ENCODE results near the gene CNTFR. TPM values are rescaled to one million over a fixed set of nuclear protein-coding genes. Genes with fewer than 3 reads are reported as not detected.

CNTFR gene
- total RNA-seq, 1 experiment from 2014 or later, result 0.39 TPM

DNA sequence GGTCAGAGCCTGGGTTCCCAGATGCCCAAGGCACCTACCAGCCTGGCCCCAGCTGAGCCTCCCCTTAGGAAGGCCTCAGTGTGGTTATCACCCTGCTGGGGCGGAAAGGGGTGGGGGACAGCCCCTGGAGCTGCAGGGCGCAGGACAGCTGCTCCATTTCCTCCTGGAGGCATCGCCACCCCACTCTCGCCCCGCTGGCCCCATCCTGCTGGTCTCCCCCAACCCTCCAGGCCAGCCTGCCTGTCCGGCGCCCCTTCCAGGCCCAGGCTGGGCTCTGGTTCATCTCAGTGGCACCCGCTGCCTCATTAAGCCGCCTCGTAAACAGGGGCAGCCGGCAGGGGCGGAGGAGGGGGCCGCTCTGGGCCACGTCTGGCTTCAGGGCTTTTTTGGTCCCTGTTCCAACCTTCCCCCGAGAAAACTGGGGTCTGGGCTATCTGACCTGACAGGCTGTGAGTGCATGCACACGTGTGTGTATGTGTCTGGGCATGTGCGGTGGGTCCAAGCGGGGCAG is 36.0 kb downstream of the CNTFR start:
- TF ChIP-seq, protein P1, sequence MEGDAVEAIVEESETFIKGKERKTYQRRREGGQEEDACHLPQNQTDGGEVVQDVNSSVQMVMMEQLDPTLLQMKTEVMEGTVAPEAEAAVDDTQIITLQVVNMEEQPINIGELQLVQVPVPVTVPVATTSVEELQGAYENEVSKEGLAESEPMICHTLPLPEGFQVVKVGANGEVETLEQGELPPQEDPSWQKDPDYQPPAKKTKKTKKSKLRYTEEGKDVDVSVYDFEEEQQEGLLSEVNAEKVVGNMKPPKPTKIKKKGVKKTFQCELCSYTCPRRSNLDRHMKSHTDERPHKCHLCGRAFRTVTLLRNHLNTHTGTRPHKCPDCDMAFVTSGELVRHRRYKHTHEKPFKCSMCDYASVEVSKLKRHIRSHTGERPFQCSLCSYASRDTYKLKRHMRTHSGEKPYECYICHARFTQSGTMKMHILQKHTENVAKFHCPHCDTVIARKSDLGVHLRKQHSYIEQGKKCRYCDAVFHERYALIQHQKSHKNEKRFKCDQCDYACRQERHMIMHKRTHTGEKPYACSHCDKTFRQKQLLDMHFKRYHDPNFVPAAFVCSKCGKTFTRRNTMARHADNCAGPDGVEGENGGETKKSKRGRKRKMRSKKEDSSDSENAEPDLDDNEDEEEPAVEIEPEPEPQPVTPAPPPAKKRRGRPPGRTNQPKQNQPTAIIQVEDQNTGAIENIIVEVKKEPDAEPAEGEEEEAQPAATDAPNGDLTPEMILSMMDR (IDR thresholded peaks at IDR 0.05; ENCODE audit: insufficient read depth in 1 of 2, low read depth in 1 of 2, low read length in 1 of 2, severe bottlenecking in 1 of 2, unreplicated experiment in 1 of 2), result no peak
- intact Hi-C loops (cut with micrococcal nuclease; ENCODE audit: unreplicated experiment), result no loop called here
- Histone ChIP-seq H3K27me3 (replicated peaks; ENCODE audit: control insufficient read depth, insufficient read depth, low read length) (no peaks in the 10 kb centered on the region; the same call in none of the 2 replicates), H3K9me3 (no peaks in the 10 kb centered on the region), H3K4me3 (ENCODE audit: low read depth, low read length) (no peak overlapping the region), H3K36me3 (ENCODE audit: control insufficient read depth, insufficient read depth, low read length) (no peaks in the 10 kb centered on the region), H3K4me1 (no peaks in the 10 kb centered on the region)
- Mint-ChIP-seq H3K4me1 (ENCODE audit: low read depth, unreplicated experiment) (no peaks in the 10 kb centered on the region), H3K9me3 (ENCODE audit: unreplicated experiment) (no peaks in the 10 kb centered on the region), H3K27me3 (ENCODE audit: insufficient read depth, unreplicated experiment) (no peaks in the 10 kb centered on the region), H3K27ac (ENCODE audit: unreplicated experiment) (no peak overlapping the region), H3K4me3 (ENCODE audit: unreplicated experiment) (no peak overlapping the region), H3K36me3 (ENCODE audit: insufficient read depth, unreplicated experiment) (no peaks in the 10 kb centered on the region)
- CTCF ChIA-PET, result no interaction called here
- POLR2A ChIA-PET, result no interaction called here
- peak in 1 of 2 experiments; percentile 21 for DNase-seq
- no TSS peak for BruUV-seq (replicated peaks)

DNA sequence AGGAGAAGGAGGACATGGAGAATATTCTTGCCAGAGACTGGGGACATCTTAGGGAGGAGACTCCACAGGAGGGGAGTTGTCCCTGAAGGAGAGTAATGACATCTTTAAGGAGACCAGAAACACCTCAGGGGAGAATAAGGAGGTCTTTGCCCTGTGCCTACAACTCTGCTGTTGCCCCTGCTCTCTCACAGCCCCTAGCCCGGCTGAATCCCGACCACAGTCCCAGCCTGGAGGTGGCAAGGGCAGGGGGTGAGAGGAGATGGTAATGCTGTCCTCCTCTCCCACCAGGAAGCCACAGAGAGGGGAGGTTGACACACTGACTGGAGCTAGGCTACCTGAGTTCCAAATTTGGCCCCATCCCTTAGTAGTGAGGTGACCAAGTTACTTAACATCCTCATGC is 36.5 kb downstream of the CNTFR start:
- CTCF ChIA-PET, result interaction anchor here (1.3 kb wide), 1 partner anchor 39 kb away, joined by 4 read pairs; no protein-coding TSS in a partner anchor
- Mint-ChIP-seq H3K4me1 (ENCODE audit: low read depth, unreplicated experiment) (no peaks in the 10 kb centered on the region), H3K27me3 (ENCODE audit: insufficient read depth, unreplicated experiment) (peaks cover 5% of the 10 kb centered on the region), H3K27ac (ENCODE audit: unreplicated experiment) (no peak overlapping the region), H3K4me3 (ENCODE audit: unreplicated experiment) (no peak overlapping the region), H3K36me3 (ENCODE audit: insufficient read depth, unreplicated experiment) (no peaks in the 10 kb centered on the region), H3K9me3 (ENCODE audit: unreplicated experiment) (no peaks in the 10 kb centered on the region)
- no TSS peak for BruUV-seq (replicated peaks)
- Histone ChIP-seq H3K9me3 (no peaks in the 10 kb centered on the region), H3K36me3 (ENCODE audit: control insufficient read depth, insufficient read depth, low read length) (no peaks in the 10 kb centered on the region), H3K4me1 (no peaks in the 10 kb centered on the region), H3K27me3 (replicated peaks; ENCODE audit: control insufficient read depth, insufficient read depth, low read length) (no peaks in the 10 kb centered on the region; the same call in none of the 2 replicates), H3K4me3 (ENCODE audit: low read depth, low read length) (no peak overlapping the region)
- intact Hi-C loops (cut with micrococcal nuclease; ENCODE audit: unreplicated experiment), result no loop called here
- TF ChIP-seq, protein P1 (IDR thresholded peaks at IDR 0.05; ENCODE audit: insufficient read depth in 1 of 2, low read depth in 1 of 2, low read length in 1 of 2, severe bottlenecking in 1 of 2, unreplicated experiment in 1 of 2), result no peak
- POLR2A ChIA-PET, result no interaction called here
- peak in 1 of 2 experiments; percentile 5 for DNase-seq

DNA sequence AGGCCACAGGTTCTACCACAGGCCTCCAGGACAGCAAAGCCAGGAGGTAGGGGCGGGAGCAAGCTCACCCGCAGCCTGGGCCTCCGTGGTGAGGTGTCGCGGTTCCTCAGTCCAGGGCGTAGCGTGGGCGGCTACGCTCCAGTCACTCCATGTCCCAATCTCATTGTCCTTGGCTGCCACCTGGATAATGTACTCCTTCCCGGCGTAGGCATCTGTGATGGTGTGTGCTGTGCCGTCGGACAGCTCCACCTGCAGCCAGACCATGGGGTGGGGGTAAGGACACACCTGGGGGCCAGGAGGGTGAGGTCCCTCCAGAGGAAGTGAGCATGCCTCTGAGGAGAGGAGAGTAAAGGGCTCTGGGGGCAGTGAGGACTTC is 36.9 kb downstream of the CNTFR start:
- Mint-ChIP-seq H3K36me3 (ENCODE audit: insufficient read depth, unreplicated experiment) (no peaks in the 10 kb centered on the region), H3K9me3 (ENCODE audit: unreplicated experiment) (no peaks in the 10 kb centered on the region), H3K27me3 (ENCODE audit: insufficient read depth, unreplicated experiment) (peaks cover 5% of the 10 kb centered on the region), H3K27ac (ENCODE audit: unreplicated experiment) (no peak overlapping the region), H3K4me1 (ENCODE audit: low read depth, unreplicated experiment) (no peaks in the 10 kb centered on the region), H3K4me3 (ENCODE audit: unreplicated experiment) (no peak overlapping the region)
- intact Hi-C loops (cut with micrococcal nuclease; ENCODE audit: unreplicated experiment), result no loop called here
- Histone ChIP-seq H3K9me3 (no peaks in the 10 kb centered on the region), H3K4me1 (no peaks in the 10 kb centered on the region), H3K36me3 (ENCODE audit: control insufficient read depth, insufficient read depth, low read length) (no peaks in the 10 kb centered on the region), H3K4me3 (ENCODE audit: low read depth, low read length) (no peak overlapping the region), H3K27me3 (replicated peaks; ENCODE audit: control insufficient read depth, insufficient read depth, low read length) (no peaks in the 10 kb centered on the region; the same call in none of the 2 replicates)
- BruUV-seq (replicated peaks), result no TSS peak
- CTCF ChIA-PET, result interaction anchor here (1.3 kb wide), 1 partner anchor 39 kb away, joined by 4 read pairs; no protein-coding TSS in a partner anchor
- POLR2A ChIA-PET, result no interaction called here
- DNase-seq, result peak in 1 of 2 experiments; percentile 26
- TF ChIP-seq, protein P1 (IDR thresholded peaks at IDR 0.05; ENCODE audit: insufficient read depth in 1 of 2, low read depth in 1 of 2, low read length in 1 of 2, severe bottlenecking in 1 of 2, unreplicated experiment in 1 of 2), result no peak

All from Caco-2 (cell line).